WERI-Rb-1 (cell line): ENCODE results near the gene GGT6.

Experiments
- DNase-seq: peaks from one replicate; pipeline ENCODE4 v3.0.0-alpha.2; 2020
- H3K27ac ChIP-seq: fragments of 250-450 bp; sonication (Bioruptor Pico); 2 replicates; pipeline ENCODE4 v1.5.1; 2020; ENCODE audit warnings: mild to moderate bottlenecking, moderate library complexity
- H3K27me3 ChIP-seq: fragments of 250-450 bp; sonication (Bioruptor Pico); 2 replicates; pipeline ENCODE4 v1.5.1; 2021; ENCODE audit warnings: mild to moderate bottlenecking, low read depth, moderate library complexity; ENCODE audit not compliant: insufficient read depth, severe bottlenecking
- H3K36me3 ChIP-seq: fragments of 250-450 bp; sonication (Bioruptor Pico); 2 replicates; pipeline ENCODE4 v1.5.1; 2020; ENCODE audit warnings: mild to moderate bottlenecking, moderate library complexity
- H3K4me3 ChIP-seq: 2 replicates; pipeline ENCODE4 v1.5.1; 2011; ENCODE audit warnings: low read depth, mild to moderate bottlenecking, control low read depth, low read length
- H3K9me3 ChIP-seq: fragments of 250-450 bp; sonication (Bioruptor Pico); 2 replicates; pipeline ENCODE4 v1.5.1; 2021; ENCODE audit warnings: mild to moderate bottlenecking, moderate library complexity; ENCODE audit not compliant: severe bottlenecking
- CTCF ChIP-seq: IDR thresholded peaks from 2 replicates; pipeline ENCODE4 v1.5.1; 2011; ENCODE audit warnings: low read depth, mild to moderate bottlenecking, control low read depth, inconsistent platforms, low read length

Gene GGT6

GRCh38 chr17:4556996-4557395 is 3.4 kb downstream of the GGT6 start:
- Histone ChIP-seq H3K27ac (no peak overlapping the region), H3K4me3 (no peak overlapping the region), H3K9me3 (no peaks in the 10 kb centered on the region), H3K27me3 (no peaks in the 10 kb centered on the region), H3K36me3 (peaks cover 21% of the 10 kb centered on the region)
- DNase-seq = no peak
- no peak for TF ChIP-seq CTCF

- H3K27ac ChIP-seq = peak overlapping the region; percentile 92
- H3K27me3 ChIP-seq = no peaks in the 10 kb centered on the region
- peaks cover 29% of the 10 kb centered on the region for H3K36me3 ChIP-seq
- H3K9me3 ChIP-seq = no peaks in the 10 kb centered on the region
- no peak for DNase-seq
- TF ChIP-seq CTCF = no peak
- peak overlapping the region; percentile 89 for H3K4me3 ChIP-seq
Measured at GRCh38 chr17:4555873-4556759, 4.3 kb downstream of the GGT6 start.

GRCh38 chr17:4554997-4555799 is 5.2 kb downstream of the GGT6 start, which contains the start of gene MYBBP1A:
MYBBP1A (minus strand) TSS chr17:4555384; CDS start chr17:4555324, 60 bp downstream.
- Histone ChIP-seq H3K36me3 (peaks cover 39% of the 10 kb centered on the region), H3K27me3 (no peaks in the 10 kb centered on the region), H3K4me3 (peak within 1 kb of the TSS; percentile 89), H3K9me3 (no peaks in the 10 kb centered on the region), H3K27ac (peak within 1 kb of the TSS; percentile 92)
- DNase-seq = peak; percentile 97
- peak; percentile 23; the same call in 1 of the 2 replicates for TF ChIP-seq CTCF

GRCh38 chr17:4554441-4554996 is 5.9 kb downstream of the GGT6 start:
- no peak for DNase-seq
- Histone ChIP-seq H3K36me3 (peaks cover 44% of the 10 kb centered on the region), H3K27ac (peak overlapping the region; percentile 92), H3K27me3 (no peaks in the 10 kb centered on the region), H3K4me3 (peak overlapping the region; percentile 89), H3K9me3 (no peaks in the 10 kb centered on the region)
- no peak for TF ChIP-seq CTCF

GRCh38 chr17:4553669-4554068 is 6.7 kb downstream of the GGT6 start:
- Histone ChIP-seq H3K4me3 (no peak overlapping the region), H3K9me3 (no peaks in the 10 kb centered on the region), H3K36me3 (peaks cover 49% of the 10 kb centered on the region), H3K27ac (no peak overlapping the region), H3K27me3 (no peaks in the 10 kb centered on the region)
- TF ChIP-seq CTCF = no peak
- DNase-seq = no peak
